HCT116 (cell line): ENCODE data around the gene ACP6. TPM values are rescaled to one million over a fixed set of nuclear protein-coding genes. Genes with fewer than 3 reads are reported as not detected.

Source experiments
- ATAC-seq: fragments of 200-7000 bp; cut with Tn5 transposase; 2 replicates; pipeline ENCODE4 v1.9.1; 2020; ENCODE audit warnings: mild to moderate bottlenecking, moderate library complexity
- BruUV-seq: library from RNA; stranded (reverse); fragments of 400-500 nt; replicated peaks from 2 replicates; lab custom pipeline; 2021; lab: Mats Ljungman, UMichigan
- CTCF ChIA-PET: fragments of 300-600 bp; sonication (Branson Sonifier 250); formaldehyde crosslinking; loops from one replicate; lab custom pipeline; 2021; ENCODE audit warnings: antibody characterized with exemption; lab: Charles Lee
- POLR2A ChIA-PET: fragments of 300-600, 350-600 bp; sonication (Branson Sonifier 250); formaldehyde crosslinking; loops from one replicate; lab custom pipeline; 2021; ENCODE audit warnings: antibody characterized with exemption; lab: Charles Lee
- RAD21 ChIA-PET, 2 experiments: fragments of 300-600 bp; sonication (Branson Sonifier 250); formaldehyde crosslinking; loops; one replicate each; lab custom pipeline; 2023; ENCODE audit warnings: low total read pairs in 2 of 2; ENCODE audit not compliant: uncharacterized antibody in 2 of 2, unreplicated experiment in 2 of 2, low non-redundant PET in 1 of 2; lab: Charles Lee
- DNase-seq: peaks from one replicate; pipeline ENCODE4 v3.0.0-alpha.2; 2010; ENCODE audit warnings: low read depth, low spot score
- H2AFZ ChIP-seq: fragments of 200-600 bp; shearing (Covaris generic), sonication (generic); 2 replicates; pipeline ENCODE4 v1.6.1; 2017; ENCODE audit warnings: low read depth, mixed run types, mixed read lengths, antibody characterized with exemption, low read length; ENCODE audit not compliant: poor library complexity, severe bottlenecking
- H3K27ac ChIP-seq: 2 replicates; pipeline ENCODE4 v1.5.1; 2012; ENCODE audit warnings: low read depth, low read length
- H3K27me3 ChIP-seq: fragments of 200-600 bp; sonication (generic); 2 replicates; pipeline ENCODE4 v1.6.1; 2016; ENCODE audit warnings: mixed run types, low read length, mixed read lengths; ENCODE audit not compliant: insufficient read depth
- H3K36me3 ChIP-seq, 2 experiments: fragments of 200-500 bp in 1 of 2; fragments of 200-600 bp in 1 of 2; sonication (Bioruptor generic) in 1 of 2; sonication (generic) in 1 of 2; 2 replicates each; pipeline versions ENCODE4 v1.5.1 to v1.6.1; 2014 to 2016; ENCODE audit warnings: low read length in 2 of 2, inconsistent platforms in 1 of 2, mixed read lengths in 1 of 2, mixed run types in 1 of 2; ENCODE audit not compliant: insufficient read depth in 2 of 2, control insufficient read depth in 1 of 2
- H3K4me1 ChIP-seq, 2 experiments: fragments of 200-600 bp in 1 of 2; sonication (generic) in 1 of 2; 2 replicates each; pipeline versions ENCODE4 v1.5.1 to v1.6.1; 2012 to 2017; ENCODE audit warnings: low read length in 2 of 2, inconsistent platforms in 1 of 2, mild to moderate bottlenecking in 1 of 2, mixed read lengths in 1 of 2, mixed run types in 1 of 2, moderate library complexity in 1 of 2; ENCODE audit not compliant: insufficient read depth in 2 of 2, control insufficient read depth in 1 of 2
- H3K4me2 ChIP-seq: fragments of 200-600 bp; sonication (generic); 2 replicates; pipeline ENCODE4 v1.6.1; 2017; ENCODE audit warnings: mixed run types, low read length, mixed read lengths
- H3K4me3 ChIP-seq, 2 experiments: fragments of 200-600 bp in 1 of 2; sonication (generic) in 1 of 2; replicated peaks in 1 of 2; 2 replicates each; pipeline ENCODE4 v1.5.1; 2011 to 2016; ENCODE audit warnings: low read length in 2 of 2, control low read depth in 1 of 2, low read depth in 1 of 2, mild to moderate bottlenecking in 1 of 2, mixed read lengths in 1 of 2, mixed run types in 1 of 2
- H3K79me2 ChIP-seq: fragments of 200-600 bp; sonication (generic); 2 replicates; pipeline ENCODE4 v1.6.1; 2017; ENCODE audit warnings: mild to moderate bottlenecking, mixed run types, low read length, moderate library complexity, mixed read lengths; ENCODE audit not compliant: insufficient read depth
- H3K9ac ChIP-seq: fragments of 200-600 bp; sonication (generic); 2 replicates; pipeline ENCODE4 v1.6.1; 2016; ENCODE audit warnings: low read length, mixed read lengths
- H3K9me2 ChIP-seq: fragments of 200-600 bp; sonication (generic), shearing (Covaris generic); 2 replicates; pipeline ENCODE4 v1.6.1; 2017; ENCODE audit warnings: mixed run types, mild to moderate bottlenecking, moderate library complexity; ENCODE audit not compliant: insufficient read depth
- H3K9me3 ChIP-seq, 2 experiments: fragments of 200-500 bp in 1 of 2; fragments of 200-600 bp in 1 of 2; sonication (Bioruptor generic) in 1 of 2; sonication (generic) in 1 of 2; 2 replicates each; pipeline ENCODE4 v1.6.1; 2014 to 2017; ENCODE audit warnings: low read length in 2 of 2, mixed read lengths in 2 of 2, inconsistent platforms in 1 of 2, low read depth in 1 of 2, mild to moderate bottlenecking in 1 of 2, mixed run types in 1 of 2, moderate library complexity in 1 of 2; ENCODE audit not compliant: control insufficient read depth in 1 of 2, insufficient read depth in 1 of 2
- H4K20me1 ChIP-seq: fragments of 200-600 bp; sonication (generic), shearing (Covaris generic); 2 replicates; pipeline ENCODE4 v1.6.1; 2017; ENCODE audit warnings: mixed run types, mild to moderate bottlenecking, moderate library complexity; ENCODE audit not compliant: insufficient read depth
- CBX3 ChIP-seq: IDR thresholded peaks from 2 replicates; pipeline ENCODE4 v1.6.1; 2012; ENCODE audit warnings: low read depth
- ELF1 ChIP-seq: IDR thresholded peaks from 2 replicates; pipeline ENCODE4 v1.6.1; 2012; ENCODE audit warnings: low read depth, borderline replicate concordance
- EZH2phosphoT487 ChIP-seq: fragments of 200-600 bp; IDR thresholded peaks from 2 replicates; pipeline ENCODE4 v1.6.1; 2018; ENCODE audit warnings: antibody characterized with exemption, borderline replicate concordance
- POLR2AphosphoS5 ChIP-seq: IDR thresholded peaks from 2 replicates; pipeline ENCODE4 v1.6.1; 2011; ENCODE audit warnings: mild to moderate bottlenecking, low read depth, low read length, moderate library complexity
- RAD21 ChIP-seq: IDR thresholded peaks from 2 replicates; pipeline ENCODE4 v1.6.1; 2012; ENCODE audit warnings: low read depth, mild to moderate bottlenecking
- SP1 ChIP-seq: IDR thresholded peaks from 2 replicates; pipeline ENCODE4 v1.6.1; 2012; ENCODE audit warnings: low read depth
- SRF ChIP-seq: IDR thresholded peaks from 2 replicates; pipeline ENCODE4 v1.6.1; 2012; ENCODE audit warnings: low read depth
- TCF7L2 ChIP-seq: IDR thresholded peaks from 2 replicates; pipeline ENCODE4 v1.7.0; 2011; ENCODE audit warnings: borderline replicate concordance, inconsistent platforms; ENCODE audit not compliant: insufficient read depth, insufficient read length; ENCODE audit errors: extremely low read depth
- intact Hi-C: fragments of 100-400 bp; cut with micrococcal nuclease; formaldehyde crosslinking; loops from 2 replicates; pipeline ENCODE4 v1.10.0; 2022
- total RNA-seq: library from RNA; stranded (reverse); gene quantifications from one replicate; pipeline ENCODE4 v1.2.1, GENCODE V29; 2021; ENCODE audit not compliant: unreplicated experiment
- TF ChIP-seq, protein P1 (sequence below): IDR thresholded peaks from 2 replicates; pipeline ENCODE4 v1.6.1; 2012
- TF ChIP-seq, protein P2 (sequence below), 3 experiments: fragments of 200-600 bp in 1 of 3; sonication (generic) in 1 of 3; IDR thresholded peaks in 2 of 3; conservative IDR thresholded peaks in 1 of 3; 2 replicates each; pipeline ENCODE4 v1.5.1; 2012 to 2017; ENCODE audit warnings: low read depth in 2 of 3, low read length in 2 of 3, antibody characterized with exemption in 1 of 3, borderline replicate concordance in 1 of 3, control low read depth in 1 of 3, mild to moderate bottlenecking in 1 of 3, mixed read lengths in 1 of 3, mixed run types in 1 of 3, moderate library complexity in 1 of 3; ENCODE audit not compliant: insufficient read depth in 1 of 3

ACP6 gene
- total RNA-seq, 1 experiment from 2014 or later = 26.4 TPM

DNA sequence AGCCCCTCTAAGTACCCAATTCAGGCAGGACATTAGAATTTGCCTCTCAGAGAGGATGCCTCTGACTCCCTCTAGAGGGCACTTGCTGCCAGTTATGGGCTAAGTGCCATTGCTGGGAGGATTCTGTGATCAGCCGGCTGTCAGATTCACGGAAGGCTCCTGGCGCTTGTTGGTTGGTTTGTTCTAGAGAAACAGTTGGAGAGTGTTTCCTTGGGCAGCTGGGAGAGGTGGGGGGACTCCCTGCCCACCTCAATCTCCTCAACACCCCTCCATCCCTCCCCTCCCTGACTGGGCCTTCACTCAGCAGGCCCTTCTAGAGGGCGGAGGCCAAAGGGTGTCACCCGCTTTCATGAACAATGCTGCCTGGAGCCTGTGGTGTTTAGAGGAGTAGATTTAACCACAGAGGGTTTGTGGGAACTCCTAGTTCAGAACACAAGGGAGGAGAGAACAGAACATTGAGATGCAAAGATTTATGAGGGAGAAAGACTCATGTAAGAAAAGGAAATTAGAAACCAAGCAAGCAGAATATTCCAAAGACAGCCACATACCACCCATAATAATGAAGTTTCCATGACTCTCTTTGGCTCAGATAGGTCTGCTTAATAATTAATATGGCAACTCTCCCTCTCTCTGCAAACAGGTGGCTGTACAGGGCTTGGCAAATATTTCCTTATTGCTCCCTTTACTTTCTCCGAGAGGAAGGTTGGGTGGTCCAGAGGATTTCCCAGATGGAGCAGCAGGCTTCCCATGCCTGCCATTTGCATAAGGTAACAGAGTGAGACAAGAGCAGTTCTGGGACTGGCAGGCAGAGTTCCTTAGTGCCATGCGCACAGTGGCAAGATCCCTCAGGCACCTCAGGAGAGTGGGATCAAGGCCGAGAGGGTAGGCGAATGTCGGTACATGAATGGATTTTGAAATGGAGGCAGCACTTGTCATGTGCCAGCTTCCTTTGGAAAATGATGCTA is 30.0 kb upstream of the ACP6 start:
- TF ChIP-seq, protein P1, sequence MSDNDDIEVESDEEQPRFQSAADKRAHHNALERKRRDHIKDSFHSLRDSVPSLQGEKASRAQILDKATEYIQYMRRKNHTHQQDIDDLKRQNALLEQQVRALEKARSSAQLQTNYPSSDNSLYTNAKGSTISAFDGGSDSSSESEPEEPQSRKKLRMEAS = no peak
- TF ChIP-seq POLR2AphosphoS5 (no peak), EZH2phosphoT487 (no peak), CBX3 (peak; percentile 42; the same call in 1 of the 2 replicates), SP1 (no peak), SRF (no peak), ELF1 (no peak), RAD21 (peak; percentile 75), TCF7L2 (peak; percentile 67)
- TF ChIP-seq, protein P2, sequence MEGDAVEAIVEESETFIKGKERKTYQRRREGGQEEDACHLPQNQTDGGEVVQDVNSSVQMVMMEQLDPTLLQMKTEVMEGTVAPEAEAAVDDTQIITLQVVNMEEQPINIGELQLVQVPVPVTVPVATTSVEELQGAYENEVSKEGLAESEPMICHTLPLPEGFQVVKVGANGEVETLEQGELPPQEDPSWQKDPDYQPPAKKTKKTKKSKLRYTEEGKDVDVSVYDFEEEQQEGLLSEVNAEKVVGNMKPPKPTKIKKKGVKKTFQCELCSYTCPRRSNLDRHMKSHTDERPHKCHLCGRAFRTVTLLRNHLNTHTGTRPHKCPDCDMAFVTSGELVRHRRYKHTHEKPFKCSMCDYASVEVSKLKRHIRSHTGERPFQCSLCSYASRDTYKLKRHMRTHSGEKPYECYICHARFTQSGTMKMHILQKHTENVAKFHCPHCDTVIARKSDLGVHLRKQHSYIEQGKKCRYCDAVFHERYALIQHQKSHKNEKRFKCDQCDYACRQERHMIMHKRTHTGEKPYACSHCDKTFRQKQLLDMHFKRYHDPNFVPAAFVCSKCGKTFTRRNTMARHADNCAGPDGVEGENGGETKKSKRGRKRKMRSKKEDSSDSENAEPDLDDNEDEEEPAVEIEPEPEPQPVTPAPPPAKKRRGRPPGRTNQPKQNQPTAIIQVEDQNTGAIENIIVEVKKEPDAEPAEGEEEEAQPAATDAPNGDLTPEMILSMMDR (IDR thresholded peaks at IDR 0.05 in 2 of 3, conservative IDR thresholded peaks at IDR 0.05 in 1 of 3; ENCODE audit: borderline replicate concordance in 1 of 3, insufficient read depth in 1 of 3, low read depth in 2 of 3, low read length in 2 of 3) = peak; percentile 67 to 98 (median 90); a peak in 5 of 6 replicates
- H3K4me3 ChIP-seq = no peak overlapping the region
- BruUV-seq = no TSS peak
- POLR2A ChIA-PET = no interaction called here
- CTCF ChIA-PET = no interaction called here
- H3K27me3 ChIP-seq = no peaks in the 10 kb centered on the region
- H4K20me1 ChIP-seq = no peaks in the 10 kb centered on the region
- no peak overlapping the region for H3K27ac ChIP-seq
- no peaks in the 10 kb centered on the region for H3K36me3 ChIP-seq
- peak overlapping the region; percentile 41 for H3K4me2 ChIP-seq
- peaks cover 0 to 4% of the 10 kb centered on the region in 2 experiments; a peak in 2 of 4 replicates for H3K4me1 ChIP-seq
- peak overlapping the region; percentile 87 for H2AFZ ChIP-seq
- no peaks in the 10 kb centered on the region for H3K9me2 ChIP-seq
- intact Hi-C loops = loop anchor here (5.0 kb wide), 3 partner anchors 58 to 203 kb away; no protein-coding TSS in a partner anchor
- RAD21 ChIA-PET = no interaction called here
- H3K9ac ChIP-seq = no peak overlapping the region
- peak; percentile 95 for ATAC-seq
- H3K79me2 ChIP-seq = no peaks in the 10 kb centered on the region
- H3K9me3 ChIP-seq = no peaks in the 10 kb centered on the region
- DNase-seq = peak; percentile 36
